ENCODE measurements around the gene ZNF398. TPM values are rescaled to one million over a fixed set of nuclear protein-coding genes. Genes with fewer than 3 reads are reported as not detected.

The ZNF398 gene
- total and polyA plus RNA-seq, 9 of the 15 experiments (the other 6 are each of a cell fraction or from before 2014, with no cell fraction given): 4.0 to 18.6 (median 10.4) TPM

GRCh38 chr7:149126662-149127266 is 20.5 kb upstream of the ZNF398 start (continued):
- TF ChIP-seq ZNF121 (CRISPR knock-in tag; conservative IDR thresholded peaks at IDR 0.05): 0 out of 2 replicates have a peak, but pooled peaks have one; percentile 9
- peak; percentile 73; the same call in 1 of the 2 replicates for TF ChIP-seq GABPA (tag; conservative IDR thresholded peaks at IDR 0.05; ENCODE audit: low read depth)
- TF ChIP-seq ZNF318 (IDR thresholded peaks at IDR 0.05; ENCODE audit: borderline replicate concordance in 1 of 2, low read depth in 1 of 2): no peak
- no peak for TF ChIP-seq ZNF277 (CRISPR knock-in tag; IDR thresholded peaks at IDR 0.05; ENCODE audit: borderline replicate concordance)
- TF ChIP-seq IRF1 (CRISPR knock-in tag; IDR thresholded peaks at IDR 0.05; ENCODE audit: borderline replicate concordance): peak; percentile 41; the same call in 1 of the 2 replicates
- peak; percentile 88 for TF ChIP-seq ZBTB9 (CRISPR knock-in tag; IDR thresholded peaks at IDR 0.05)
- no peak for TF ChIP-seq PHB2 (IDR thresholded peaks at IDR 0.05; ENCODE audit: low read depth)
- TF ChIP-seq CBX5 (IDR thresholded peaks at IDR 0.05; ENCODE audit: borderline replicate concordance, low read depth): no peak
- peak; percentile 57; the same call in 1 of the 2 replicates for TF ChIP-seq MTA1 (IDR thresholded peaks at IDR 0.05; ENCODE audit: borderline replicate concordance)
- peak; percentile 22 for TF ChIP-seq MXD1 (CRISPR knock-in tag; IDR thresholded peaks at IDR 0.05; ENCODE audit: borderline replicate concordance, poor library complexity, severe bottlenecking)
- peak; percentile 2 for TF ChIP-seq PRPF4 (IDR thresholded peaks at IDR 0.05; ENCODE audit: insufficient read depth, low read depth, low read length, poor library complexity, severe bottlenecking)
- TF ChIP-seq HCFC1 (IDR thresholded peaks at IDR 0.05; ENCODE audit: low read depth, low read length): peak; percentile 30; the same call in 1 of the 2 replicates
- no peak; a peak in 1 of 4 replicates for TF ChIP-seq TEAD1 (CRISPR knock-in tag; IDR thresholded peaks at IDR 0.05)
- 0 out of 2 replicates have a peak, but pooled peaks have one; percentile 36 for TF ChIP-seq ZNF717 (CRISPR knock-in tag; IDR thresholded peaks at IDR 0.05)

Data from K562 (cell line).